Measurements from ENCODE around the gene DBN1. TPM values are rescaled to one million over a fixed set of nuclear protein-coding genes. Genes with fewer than 3 reads are reported as not detected.
A peak's percentile ranks its signal among the peaks of the same experiment; 100 is the strongest.

The DBN1 gene
- total RNA-seq (1 to 10 TPM in 1 of 2 experiments, under 1 TPM in 1; 0.99 to 1.2 TPM), polyA plus RNA-seq (under 1 TPM in 1 of 2 donors, not detected in 1; 0.49 TPM)

DNA sequence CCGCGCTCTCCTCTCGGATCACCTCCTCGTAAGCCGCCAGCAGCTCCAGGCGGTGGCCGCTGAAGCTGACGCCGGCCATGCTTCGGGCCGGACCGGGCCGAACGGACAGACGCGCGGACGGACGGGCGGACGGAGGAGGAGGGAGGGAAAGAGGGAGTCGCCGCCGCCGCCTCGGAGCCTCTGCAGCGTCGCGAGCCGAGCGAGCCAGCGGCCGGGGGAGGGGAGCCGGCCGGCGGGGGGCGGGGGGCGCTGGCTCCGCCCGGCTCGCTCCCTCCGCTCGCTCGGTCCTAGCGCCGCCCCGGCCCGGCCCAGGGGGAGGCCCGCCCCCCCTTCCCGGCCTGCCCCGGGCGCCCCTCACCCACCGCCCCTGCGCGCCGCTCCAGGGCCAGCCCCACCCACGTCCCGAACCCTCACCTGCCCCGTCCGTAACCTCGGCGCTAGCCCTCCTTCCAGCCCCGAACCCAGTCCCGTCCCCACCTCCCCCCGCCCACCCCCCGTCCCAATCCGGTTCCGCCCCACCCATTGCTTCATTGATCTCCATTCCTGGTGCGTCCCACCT is at the start of gene DBN1:
DBN1 (minus strand) TSS at position 192 of the 559 bp plus-strand sequence; CDS start at position 79, 113 bp downstream.
- H3K4me3 ChIP-seq (ENCODE audit: low read length in 2 of 2) = peak within 1 kb of the TSS in 1 of 2 donors; percentile 17
- Mint-ChIP-seq H3K36me3 (no peaks in the 10 kb centered on the region), H3K4me3 (peak within 1 kb of the TSS; percentile 67 to 84 (median 78)), H3K9me3 (no peaks in the 10 kb centered on the region), H3K4me1 (peaks cover 0 to 25% (median 10%) of the 10 kb centered on the region in 4 donors), H3K27ac (peak within 1 kb of the TSS in 3 of 7 donors; percentile 17 to 65 (median 60)), H3K27me3 (peaks cover 0 to 5% of the 10 kb centered on the region in 2 donors)
- H3K27ac ChIP-seq (ENCODE audit: low read depth, low read length) = no peak within 1 kb of the TSS
- ChIA-PET POLR2A (ENCODE audit: partially characterized antibody) (interaction anchor here (0.9 to 1.5 kb wide), 2 partner anchors 18 to 41 kb away, joined by 3 to 6 read pairs; no protein-coding TSS in a partner anchor), CTCF (ENCODE audit: partially characterized antibody) (interaction anchor here (1.1 to 2.2 kb wide), 3 partner anchors 18 to 83 kb away, joined by 3 to 9 read pairs (median 5); no protein-coding TSS in a partner anchor)
- H3K27me3 ChIP-seq (ENCODE audit: insufficient read depth, low read length) = peaks cover 3% of the 10 kb centered on the region
- no peak for DNase-seq
- no peaks in the 10 kb centered on the region for H3K9me3 ChIP-seq (ENCODE audit: control insufficient read depth in 1 of 2, low read length in 2 of 2)
- H3K4me1 ChIP-seq (ENCODE audit: insufficient read depth, low read length) = peaks cover 5% of the 10 kb centered on the region
- no peaks in the 10 kb centered on the region for H3K36me3 ChIP-seq (ENCODE audit: insufficient read depth, low read length)
- intact Hi-C loops (cut with micrococcal nuclease) = loop anchor here (2.0 kb wide), 1 partner anchor 23 kb away; the partner anchor contains the start of gene PDLIM7

DNA sequence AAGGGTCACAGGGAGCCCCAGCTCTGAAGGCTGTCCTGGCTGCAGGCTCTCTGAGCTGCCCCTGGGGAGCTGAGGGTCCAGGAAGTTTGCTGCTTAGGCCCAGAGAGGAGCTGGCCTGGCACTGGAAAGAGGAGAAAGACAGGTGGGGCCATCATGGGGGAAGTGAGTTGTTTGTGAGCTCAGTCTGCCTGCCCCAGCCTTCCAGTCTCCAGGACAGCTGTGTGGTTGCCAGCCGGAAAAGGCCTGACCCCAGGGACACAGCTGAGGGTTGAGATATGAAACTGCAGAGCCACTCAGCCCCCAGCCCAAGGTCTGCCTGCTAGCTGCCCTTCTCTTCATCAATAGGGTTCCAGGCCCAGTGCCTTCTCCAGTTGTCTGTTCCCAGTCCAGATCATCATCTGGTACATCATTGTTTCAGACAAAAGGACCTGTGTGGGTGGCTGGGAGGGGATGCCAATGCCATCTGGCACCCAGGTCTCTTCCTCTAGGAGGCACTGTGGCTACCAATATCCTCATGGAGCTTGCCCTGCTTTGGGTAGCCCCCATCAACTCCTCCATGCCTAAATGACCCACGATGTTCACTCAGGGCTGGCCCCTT is 47.6 kb upstream of the DBN1 start:
- intact Hi-C loops (cut with micrococcal nuclease) = no loop called here
- H3K4me3 Mint-ChIP-seq = peak overlapping the region in 2 of 8 donors; percentile 2 to 30
- no peaks in the 10 kb centered on the region for H3K9me3 ChIP-seq (ENCODE audit: control insufficient read depth in 1 of 2, low read length in 2 of 2)
- peak overlapping the region; percentile 18 for H3K27ac ChIP-seq (ENCODE audit: low read depth, low read length)
- H3K27me3 ChIP-seq (ENCODE audit: insufficient read depth, low read length) = no peaks in the 10 kb centered on the region
- ChIA-PET CTCF (ENCODE audit: partially characterized antibody) (interaction anchor here (1.1 to 1.7 kb wide), 2 partner anchors 20 to 130 kb away, joined by 4 read pairs; no protein-coding TSS in a partner anchor), POLR2A (ENCODE audit: partially characterized antibody) (interaction anchor here (0.5 to 2.2 kb wide), 3 partner anchors 10 to 72 kb away, joined by 3 to 5 read pairs (median 4); no protein-coding TSS in a partner anchor)
- H3K4me1 ChIP-seq (ENCODE audit: insufficient read depth, low read length) = peaks cover 23% of the 10 kb centered on the region
- H3K9me3 Mint-ChIP-seq = no peaks in the 10 kb centered on the region
- H3K4me1 Mint-ChIP-seq = peaks cover 21 to 43% (median 30%) of the 10 kb centered on the region in 4 donors
- peaks cover 15 to 35% of the 10 kb centered on the region in 2 donors for H3K36me3 Mint-ChIP-seq
- no peak overlapping the region for H3K4me3 ChIP-seq (ENCODE audit: low read length in 2 of 2)
- no peak for DNase-seq
- peaks cover 17% of the 10 kb centered on the region for H3K36me3 ChIP-seq (ENCODE audit: insufficient read depth, low read length)
- peak overlapping the region; percentile 46 to 85 (median 74) for H3K27ac Mint-ChIP-seq
- H3K27me3 Mint-ChIP-seq = no peaks in the 10 kb centered on the region

GRCh38 chr5:177520271-177520670 is 46.8 kb upstream of the DBN1 start:
- ChIA-PET POLR2A (ENCODE audit: partially characterized antibody) (interaction anchor here (0.5 to 2.2 kb wide), 3 partner anchors 11 to 73 kb away, joined by 4 to 5 read pairs (median 4); no protein-coding TSS in a partner anchor), CTCF (ENCODE audit: partially characterized antibody) (interaction anchor here (0.6 to 1.7 kb wide), 3 partner anchors 13 to 130 kb away, joined by 3 to 4 read pairs (median 3); no protein-coding TSS in a partner anchor)
- no peak for DNase-seq
- no peak overlapping the region for H3K27ac ChIP-seq (ENCODE audit: low read depth, low read length)
- Mint-ChIP-seq H3K4me3 (peak overlapping the region in 2 of 8 donors; percentile 13 to 33), H3K27me3 (no peaks in the 10 kb centered on the region), H3K27ac (peak overlapping the region; percentile 16 to 79 (median 53)), H3K36me3 (peaks cover 12 to 34% of the 10 kb centered on the region in 2 donors), H3K4me1 (peaks cover 28 to 50% (median 37%) of the 10 kb centered on the region in 4 donors), H3K9me3 (no peaks in the 10 kb centered on the region)
- H3K36me3 ChIP-seq (ENCODE audit: insufficient read depth, low read length) = peaks cover 12% of the 10 kb centered on the region
- no peaks in the 10 kb centered on the region for H3K27me3 ChIP-seq (ENCODE audit: insufficient read depth, low read length)
- intact Hi-C loops (cut with micrococcal nuclease) = no loop called here
- peaks cover 31% of the 10 kb centered on the region for H3K4me1 ChIP-seq (ENCODE audit: insufficient read depth, low read length)
- H3K9me3 ChIP-seq (ENCODE audit: control insufficient read depth in 1 of 2, low read length in 2 of 2) = no peaks in the 10 kb centered on the region
- H3K4me3 ChIP-seq (ENCODE audit: low read length in 2 of 2) = no peak overlapping the region

GRCh38 chr5:177519463-177520235 is 46.2 kb upstream of the DBN1 start:
- CTCF ChIA-PET (ENCODE audit: partially characterized antibody) = interaction anchor here (0.6 to 1.7 kb wide), 4 partner anchors 8 to 129 kb away, joined by 3 to 4 read pairs (median 3); no protein-coding TSS in a partner anchor
- H3K4me3 ChIP-seq (ENCODE audit: low read length in 2 of 2) = no peak overlapping the region
- H3K36me3 Mint-ChIP-seq = peaks cover 12 to 38% of the 10 kb centered on the region in 2 donors
- POLR2A ChIA-PET (ENCODE audit: partially characterized antibody) = interaction anchor here (0.6 to 2.2 kb wide), 2 partner anchors 11 to 26 kb away, joined by 4 to 5 read pairs; no protein-coding TSS in a partner anchor
- intact Hi-C loops (cut with micrococcal nuclease) = no loop called here
- peaks cover 30 to 55% (median 40%) of the 10 kb centered on the region in 4 donors for H3K4me1 Mint-ChIP-seq
- no peaks in the 10 kb centered on the region for H3K27me3 ChIP-seq (ENCODE audit: insufficient read depth, low read length)
- no peaks in the 10 kb centered on the region for H3K9me3 Mint-ChIP-seq
- DNase-seq = no peak
- no peaks in the 10 kb centered on the region for H3K9me3 ChIP-seq (ENCODE audit: control insufficient read depth in 1 of 2, low read length in 2 of 2)
- H3K4me3 Mint-ChIP-seq = peak overlapping the region in 3 of 8 donors; percentile 33 to 52 (median 43)
- H3K27ac Mint-ChIP-seq = peak overlapping the region in 6 of 7 donors; percentile 29 to 77 (median 60)
- peaks cover 35% of the 10 kb centered on the region for H3K4me1 ChIP-seq (ENCODE audit: insufficient read depth, low read length)
- no peak overlapping the region for H3K27ac ChIP-seq (ENCODE audit: low read depth, low read length)
- peaks cover 12% of the 10 kb centered on the region for H3K36me3 ChIP-seq (ENCODE audit: insufficient read depth, low read length)
- no peaks in the 10 kb centered on the region for H3K27me3 Mint-ChIP-seq

- CTCF ChIA-PET (ENCODE audit: partially characterized antibody) = interaction anchor here (1.1 to 2.1 kb wide), 7 partner anchors 16 to 207 kb away, joined by 3 to 13 read pairs (median 3); no protein-coding TSS in a partner anchor
- H3K4me1 Mint-ChIP-seq = peaks cover 31 to 62% (median 43%) of the 10 kb centered on the region in 4 donors
- H3K27ac Mint-ChIP-seq = peak within 1 kb of the TSS; percentile 82 to 99 (median 95)
- POLR2A ChIA-PET (ENCODE audit: partially characterized antibody) = interaction anchor here (0.8 to 3.1 kb wide), 8 partner anchors 16 to 213 kb away, joined by 3 to 11 read pairs (median 4); partner anchors contain the start of genes B4GALT7, LMAN2, PDLIM7 and PRELID1
- peaks cover 21 to 52% of the 10 kb centered on the region in 2 donors for H3K36me3 Mint-ChIP-seq
- peak within 1 kb of the TSS; percentile 71 for H3K27ac ChIP-seq (ENCODE audit: low read depth, low read length)
- H3K4me1 ChIP-seq (ENCODE audit: insufficient read depth, low read length) = peaks cover 37% of the 10 kb centered on the region
- H3K4me3 ChIP-seq (ENCODE audit: low read length in 2 of 2) = peak within 1 kb of the TSS; percentile 88 to 93
- H3K27me3 Mint-ChIP-seq = no peaks in the 10 kb centered on the region
- peak within 1 kb of the TSS; percentile 93 to 100 (median 96) for H3K4me3 Mint-ChIP-seq
- intact Hi-C loops (cut with micrococcal nuclease) = loop anchor here (1.0 to 2.0 kb wide), 4 partner anchors 20 to 83 kb away; partner anchors contain the start of genes B4GALT7, FAM193B, PDLIM7 and TMED9
- peaks cover 33% of the 10 kb centered on the region for H3K36me3 ChIP-seq (ENCODE audit: insufficient read depth, low read length)
- no peaks in the 10 kb centered on the region for H3K9me3 Mint-ChIP-seq
- DNase-seq = peak; percentile 95 to 97 (median 95)
- no peaks in the 10 kb centered on the region for H3K27me3 ChIP-seq (ENCODE audit: insufficient read depth, low read length)
- no peaks in the 10 kb centered on the region for H3K9me3 ChIP-seq (ENCODE audit: control insufficient read depth in 1 of 2, low read length in 2 of 2)
Observed at GRCh38 chr5:177516601-177517568, 43.5 kb upstream of the DBN1 start, which contains the start of gene DDX41. TSS of gene DDX41 (minus strand) at chr5:177516961. CDS start at chr5:177516945, 16 bp downstream.
